Peyer's patch (tissue), 4 donors: ENCODE data around the gene CEP164. TPM values are rescaled to one million over a fixed set of nuclear protein-coding genes. Genes with fewer than 3 reads are reported as not detected.

Experiments
- DNase-seq, 3 donors: peaks; one replicate each; pipeline ENCODE4 v3.0.0-alpha.2; 2017 to 2019
- H3K27ac ChIP-seq, 4 donors: fragments of 200-600 bp; sonication (generic); one replicate each; pipeline ENCODE4 v1.5.1; 2016 to 2019
- H3K27me3 ChIP-seq, 2 donors: fragments of 200-600 bp; sonication (generic); one replicate each; pipeline ENCODE4 v1.5.1; 2019
- H3K36me3 ChIP-seq, 3 donors: fragments of 200-600 bp; sonication (generic); one replicate each; pipeline ENCODE4 v1.5.1; 2016 to 2019
- H3K4me1 ChIP-seq, 4 donors: fragments of 200-600 bp; sonication (generic); one replicate each; pipeline ENCODE4 v1.5.1; 2016 to 2019
- H3K4me3 ChIP-seq, 4 donors: fragments of 200-600 bp; sonication (generic); 1 replicate in 3 of 4; 2 replicates in 1 of 4; pipeline ENCODE4 v1.5.1; 2016 to 2019; ENCODE audit warnings: mild to moderate bottlenecking in 1 of 4
- H3K9me3 ChIP-seq, 4 donors: fragments of 200-600 bp; sonication (generic); one replicate each; pipeline ENCODE4 v1.5.1; 2016 to 2019; ENCODE audit warnings: mild to moderate bottlenecking in 1 of 4
- POLR2A ChIP-seq, 2 donors: fragments of 450-650 bp; IDR thresholded peaks; one replicate each; pipeline ENCODE4 v1.5.1; 2017; ENCODE audit warnings: antibody characterized with exemption in 2 of 2, mild to moderate bottlenecking in 2 of 2, moderate library complexity in 2 of 2
- total RNA-seq, 4 donors: library from RNA; depleted of rRNA; stranded (reverse); fragments of >200 nt; gene quantifications; one replicate each; pipeline ENCODE4 v1.1.0, GENCODE V29; 2016
- TF ChIP-seq, protein P1 (sequence below), 6 experiments: fragments of 450-650 bp in 4 of 6; fragments of 200-600 bp in 2 of 6; sonication (generic) in 1 of 6; IDR thresholded peaks; one replicate each; pipeline ENCODE4 v1.5.1; 2017 to 2019; ENCODE audit warnings: antibody characterized with exemption in 6 of 6, mild to moderate bottlenecking in 3 of 6, moderate library complexity in 1 of 6

The CEP164 gene
- total RNA-seq, 4 donors from 2014 or later, result 12.3 to 45.4 (median 27.2) TPM

DNA sequence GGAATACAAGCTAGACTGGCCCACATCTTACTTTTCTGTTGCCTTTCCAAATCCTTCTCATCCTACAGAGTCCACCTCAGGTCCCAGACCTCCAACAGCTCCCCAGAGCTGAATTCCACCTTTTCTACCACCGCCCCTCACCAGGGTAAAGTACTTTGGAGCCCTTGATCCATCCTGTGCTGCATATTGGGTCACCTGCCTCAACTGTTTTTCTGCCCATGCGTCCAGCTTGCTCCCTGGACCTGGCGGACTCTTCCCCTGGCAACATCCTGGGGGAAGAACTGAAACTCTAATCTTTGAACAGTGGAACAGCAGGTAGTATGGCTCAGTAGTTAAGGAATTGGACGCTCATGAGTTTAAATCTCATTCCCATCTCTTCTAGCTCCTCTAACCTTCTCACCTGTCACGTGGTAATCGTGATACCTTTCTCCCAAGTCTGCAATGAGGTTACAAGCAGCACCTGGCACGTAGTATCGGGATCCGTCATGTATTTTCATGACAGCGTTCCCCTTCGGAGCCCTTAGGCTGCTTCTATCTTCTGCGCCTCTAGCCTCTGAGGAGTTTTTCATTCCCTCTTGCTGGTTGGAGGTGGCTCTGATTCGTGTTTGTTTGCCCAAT is 98.1 kb downstream of the CEP164 start:
- Histone ChIP-seq H3K27ac (no peak overlapping the region), H3K4me3 (no peak overlapping the region), H3K4me1 (no peaks in the 10 kb centered on the region), H3K36me3 (no peaks in the 10 kb centered on the region), H3K27me3 (no peaks in the 10 kb centered on the region), H3K9me3 (no peaks in the 10 kb centered on the region)
- DNase-seq, result no peak
- no peak for TF ChIP-seq POLR2A (IDR thresholded peaks at IDR 0.05)
- TF ChIP-seq, protein P1, sequence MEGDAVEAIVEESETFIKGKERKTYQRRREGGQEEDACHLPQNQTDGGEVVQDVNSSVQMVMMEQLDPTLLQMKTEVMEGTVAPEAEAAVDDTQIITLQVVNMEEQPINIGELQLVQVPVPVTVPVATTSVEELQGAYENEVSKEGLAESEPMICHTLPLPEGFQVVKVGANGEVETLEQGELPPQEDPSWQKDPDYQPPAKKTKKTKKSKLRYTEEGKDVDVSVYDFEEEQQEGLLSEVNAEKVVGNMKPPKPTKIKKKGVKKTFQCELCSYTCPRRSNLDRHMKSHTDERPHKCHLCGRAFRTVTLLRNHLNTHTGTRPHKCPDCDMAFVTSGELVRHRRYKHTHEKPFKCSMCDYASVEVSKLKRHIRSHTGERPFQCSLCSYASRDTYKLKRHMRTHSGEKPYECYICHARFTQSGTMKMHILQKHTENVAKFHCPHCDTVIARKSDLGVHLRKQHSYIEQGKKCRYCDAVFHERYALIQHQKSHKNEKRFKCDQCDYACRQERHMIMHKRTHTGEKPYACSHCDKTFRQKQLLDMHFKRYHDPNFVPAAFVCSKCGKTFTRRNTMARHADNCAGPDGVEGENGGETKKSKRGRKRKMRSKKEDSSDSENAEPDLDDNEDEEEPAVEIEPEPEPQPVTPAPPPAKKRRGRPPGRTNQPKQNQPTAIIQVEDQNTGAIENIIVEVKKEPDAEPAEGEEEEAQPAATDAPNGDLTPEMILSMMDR (IDR thresholded peaks at IDR 0.05), result no peak

DNA sequence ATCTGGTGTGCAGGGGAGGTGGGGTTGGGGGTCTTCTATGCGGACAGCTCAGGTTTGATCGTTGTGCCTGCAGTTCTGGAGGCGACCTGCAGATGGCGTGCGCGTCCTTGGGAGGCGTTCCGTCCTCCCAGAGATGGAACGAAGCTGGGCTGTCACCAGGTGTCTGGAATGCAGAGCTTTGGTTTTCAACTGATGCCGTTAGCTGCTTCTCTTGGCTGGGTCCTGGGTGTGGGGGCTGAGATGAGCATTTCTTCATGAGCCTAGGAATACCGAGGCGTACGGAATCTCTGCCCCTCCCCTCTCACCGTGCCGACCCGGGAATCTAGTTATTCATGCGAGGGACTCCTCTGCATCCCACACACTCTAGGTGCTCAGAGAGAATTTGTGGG is 98.6 kb downstream of the CEP164 start:
- Histone ChIP-seq H3K36me3 (no peaks in the 10 kb centered on the region), H3K4me3 (no peak overlapping the region), H3K9me3 (no peaks in the 10 kb centered on the region), H3K27me3 (no peaks in the 10 kb centered on the region), H3K4me1 (no peaks in the 10 kb centered on the region), H3K27ac (no peak overlapping the region)
- no peak for TF ChIP-seq POLR2A (IDR thresholded peaks at IDR 0.05)
- TF ChIP-seq, protein P1 (IDR thresholded peaks at IDR 0.05), result peak; percentile 59 to 92 (median 86)
- DNase-seq, result peak; percentile 52 to 80 (median 79)

DNA sequence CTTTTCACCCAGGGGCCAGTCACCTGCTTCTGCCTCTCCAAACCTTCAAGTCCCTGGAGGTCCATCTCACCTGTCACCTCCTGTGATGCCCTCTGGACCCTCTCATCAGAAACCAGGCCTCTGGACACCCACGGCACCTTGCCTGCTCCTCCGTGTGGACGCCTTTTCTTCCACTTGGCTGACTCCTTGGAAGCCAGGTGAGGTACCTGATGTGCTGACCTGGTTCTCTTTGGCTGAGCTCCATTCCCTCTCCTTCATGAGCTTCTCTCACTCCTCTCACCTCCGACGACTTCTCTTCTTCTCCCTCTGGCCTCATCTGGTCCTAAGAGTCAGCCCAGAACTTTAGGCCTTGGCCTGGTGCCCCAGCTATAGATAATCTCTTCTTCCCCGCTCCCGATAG is 99.3 kb downstream of the CEP164 start:
- H3K4me3 ChIP-seq, result no peak overlapping the region
- no peaks in the 10 kb centered on the region for H3K36me3 ChIP-seq
- no peaks in the 10 kb centered on the region for H3K27me3 ChIP-seq
- H3K4me1 ChIP-seq, result no peaks in the 10 kb centered on the region
- TF ChIP-seq POLR2A (IDR thresholded peaks at IDR 0.05), result no peak
- TF ChIP-seq, protein P1 (IDR thresholded peaks at IDR 0.05), result no peak
- H3K27ac ChIP-seq, result no peak overlapping the region
- H3K9me3 ChIP-seq, result no peaks in the 10 kb centered on the region
- no peak for DNase-seq

DNA sequence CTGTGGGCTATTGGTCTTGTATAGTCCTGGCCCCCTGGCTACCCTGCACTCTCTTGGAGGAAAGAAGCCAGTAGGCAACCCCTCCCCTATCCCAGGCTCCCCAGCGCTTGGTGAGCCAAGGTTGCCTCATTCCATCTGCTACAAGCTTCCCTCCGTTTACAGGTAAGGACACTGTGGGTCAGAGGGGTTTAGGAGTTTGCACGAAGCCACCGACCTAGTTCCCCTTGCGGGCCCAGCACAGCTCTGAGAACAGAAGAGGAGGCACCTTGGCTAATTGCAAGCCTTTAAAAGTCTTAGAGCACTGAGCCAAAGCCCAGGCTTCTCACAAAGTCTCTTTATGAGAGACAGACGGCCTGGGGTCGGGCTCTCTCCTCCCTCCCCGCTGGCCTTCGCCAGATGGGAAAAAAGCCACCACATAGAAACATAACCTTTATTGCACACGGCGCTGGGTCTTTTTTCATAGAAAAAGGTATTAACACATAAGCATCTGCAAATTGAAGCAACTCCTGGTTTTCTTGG is 99.8 kb downstream of the CEP164 start:
- H3K27ac ChIP-seq, result no peak overlapping the region
- no peaks in the 10 kb centered on the region for H3K36me3 ChIP-seq
- H3K4me3 ChIP-seq, result no peak overlapping the region
- no peaks in the 10 kb centered on the region for H3K9me3 ChIP-seq
- no peak for DNase-seq
- TF ChIP-seq POLR2A (IDR thresholded peaks at IDR 0.05), result no peak
- TF ChIP-seq, protein P1 (IDR thresholded peaks at IDR 0.05), result no peak
- no peaks in the 10 kb centered on the region for H3K4me1 ChIP-seq
- H3K27me3 ChIP-seq, result no peaks in the 10 kb centered on the region

DNA sequence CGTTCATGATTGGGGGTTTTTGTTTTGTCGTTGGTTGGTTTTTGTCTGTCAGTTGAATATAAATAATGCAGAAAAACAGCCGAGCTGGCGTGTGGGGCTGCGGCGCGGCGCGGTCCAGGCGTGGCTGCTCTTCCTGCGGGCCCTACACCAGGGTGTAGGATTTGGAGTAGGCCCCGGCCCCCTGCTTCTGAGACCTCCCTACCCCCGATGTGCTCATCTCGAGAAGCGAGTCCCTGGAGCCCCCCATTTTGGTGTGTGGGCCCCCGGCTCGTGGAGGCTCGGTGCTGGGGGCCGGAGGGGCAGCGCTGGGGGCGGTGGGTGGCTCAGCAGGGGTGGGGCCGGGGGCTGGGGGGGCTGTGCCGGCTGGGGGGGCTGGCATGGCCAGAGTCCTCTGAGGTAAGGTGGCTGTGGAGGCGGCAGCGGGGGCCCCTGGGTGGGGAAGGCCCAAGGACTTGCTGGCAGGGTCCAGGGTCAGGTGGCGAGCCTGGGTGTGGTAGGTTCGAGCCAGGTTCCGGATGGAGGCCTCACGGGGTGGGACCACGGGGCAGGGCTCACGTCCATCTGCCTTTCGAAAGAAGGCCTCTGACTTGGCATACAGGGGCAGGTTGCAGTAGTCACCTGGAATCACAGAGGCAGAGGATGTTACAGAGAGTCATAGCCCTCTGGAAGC is 100.7 kb downstream of the CEP164 start:
- H3K27ac ChIP-seq, result no peak overlapping the region
- H3K4me3 ChIP-seq, result no peak overlapping the region
- H3K27me3 ChIP-seq, result no peaks in the 10 kb centered on the region
- H3K36me3 ChIP-seq, result no peaks in the 10 kb centered on the region
- no peaks in the 10 kb centered on the region for H3K4me1 ChIP-seq
- H3K9me3 ChIP-seq, result no peaks in the 10 kb centered on the region
- no peak for DNase-seq
- TF ChIP-seq POLR2A (IDR thresholded peaks at IDR 0.05), result no peak
- TF ChIP-seq, protein P1 (IDR thresholded peaks at IDR 0.05), result no peak
